ENCODE results near the gene PTPRA. TPM values are rescaled to one million over a fixed set of nuclear protein-coding genes. Genes with fewer than 3 reads are reported as not detected.
A peak's percentile ranks its signal among the peaks of the same experiment; 100 is the strongest.

Gene PTPRA
- total and polyA plus RNA-seq, 2 of the 8 experiments (the other 6 are each of a cell fraction or from before 2014, with no cell fraction given), result 47.7 to 51.3 TPM

DNA sequence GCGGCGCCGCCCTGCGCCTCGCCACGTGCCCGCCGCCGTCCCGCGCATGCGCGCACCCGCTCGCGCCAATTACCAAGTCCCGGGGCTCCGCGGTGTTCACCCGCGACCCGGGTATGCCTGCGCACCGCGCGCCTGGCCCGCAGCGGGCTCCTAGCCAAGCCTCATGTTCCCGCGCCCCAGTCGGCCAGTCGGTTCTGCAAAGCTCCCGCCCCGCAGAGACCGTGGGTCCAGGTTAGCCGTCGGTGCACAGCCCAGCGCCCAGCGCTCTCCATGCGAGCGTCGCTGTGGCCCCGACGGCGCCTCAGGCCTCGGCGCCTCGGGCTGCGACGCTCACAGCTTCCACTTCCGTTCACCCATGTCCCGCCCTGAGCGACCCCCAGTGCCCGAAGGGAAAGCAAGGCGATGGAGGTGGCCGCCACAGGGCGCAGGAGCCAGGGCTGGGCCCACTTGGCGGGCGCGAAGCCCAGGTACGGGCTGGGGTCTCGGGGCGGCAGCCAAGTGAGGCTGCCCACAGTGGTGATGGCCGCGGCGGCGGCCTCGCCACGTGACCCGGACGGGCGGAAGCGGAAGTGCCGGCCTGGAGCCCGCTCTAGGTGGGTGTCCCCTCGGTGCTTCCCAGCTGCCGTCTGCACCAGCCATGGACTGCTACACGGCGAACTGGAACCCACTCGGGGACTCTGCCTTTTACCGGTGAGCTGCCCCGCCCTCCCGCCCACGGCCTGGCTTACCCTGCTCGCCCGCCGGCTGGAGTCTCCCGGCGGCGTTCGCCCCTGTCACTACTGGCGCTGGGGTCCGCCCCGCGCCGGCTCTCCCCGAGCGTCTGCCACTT lies 32.9 kb upstream of the PTPRA start, which contains the start of the genes PCED1A and VPS16 (continued):
- peak; percentile 99 for TF ChIP-seq YY1 (IDR thresholded peaks at IDR 0.05; ENCODE audit: low read depth, low read length)
- no peak for TF ChIP-seq CBX8 (IDR thresholded peaks at IDR 0.05; ENCODE audit: borderline replicate concordance, low read depth, low read length)
- no peak for TF ChIP-seq EZH2 (IDR thresholded peaks at IDR 0.05; ENCODE audit: low read depth, low read length, severe bottlenecking)
- peak; percentile 94 for TF ChIP-seq MAX (IDR thresholded peaks at IDR 0.05)
- TF ChIP-seq RBBP5 (IDR thresholded peaks at IDR 0.05; ENCODE audit: borderline replicate concordance, low read depth, low read length), result peak; percentile 75; the same call in 1 of the 2 replicates
- peak; percentile 82 for TF ChIP-seq RNF2 (IDR thresholded peaks at IDR 0.05; ENCODE audit: borderline replicate concordance, low read depth, low read length, missing control alignments, poor library complexity, severe bottlenecking)
- peak; percentile 50; the same call in 1 of the 2 replicates for TF ChIP-seq CREB1 (IDR thresholded peaks at IDR 0.05)
- TF ChIP-seq JUN (IDR thresholded peaks at IDR 0.05; ENCODE audit: low read depth, low read length), result no peak
- 0 out of 2 replicates have a peak, but pooled peaks have one; percentile 37 for TF ChIP-seq SP4 (IDR thresholded peaks at IDR 0.05; ENCODE audit: low read length)
- no peak for TF ChIP-seq JUND (IDR thresholded peaks at IDR 0.05; ENCODE audit: low read length)
- no peak for TF ChIP-seq EGR1 (IDR thresholded peaks at IDR 0.05; ENCODE audit: borderline replicate concordance, low read depth, low read length)
- peak; percentile 97 for TF ChIP-seq USF2 (IDR thresholded peaks at IDR 0.05; ENCODE audit: low read length)
- no peak; the same call in 1 of the 2 replicates for TF ChIP-seq CHD2 (IDR thresholded peaks at IDR 0.05; ENCODE audit: low read length)
- TF ChIP-seq POLR2AphosphoS5 (IDR thresholded peaks at IDR 0.05; ENCODE audit: low read depth, low read length), result no peak; the same call in 1 of the 2 replicates
- no peak for TF ChIP-seq SRF (IDR thresholded peaks at IDR 0.05; ENCODE audit: low read depth, low read length)
- no peak for TF ChIP-seq BRCA1 (IDR thresholded peaks at IDR 0.05; ENCODE audit: low read depth, low read length)
- TF ChIP-seq TBP (IDR thresholded peaks at IDR 0.05; ENCODE audit: low read depth, low read length), result peak; percentile 37; the same call in 1 of the 2 replicates
